ENCODE results near the gene EIF2D. TPM values are rescaled to one million over a fixed set of nuclear protein-coding genes. Genes with fewer than 3 reads are reported as not detected.
A peak's percentile ranks its signal among the peaks of the same experiment; 100 is the strongest.

EIF2D gene
- total RNA-seq, 2 experiments from 2014 or later: 100 to 102 TPM

DNA sequence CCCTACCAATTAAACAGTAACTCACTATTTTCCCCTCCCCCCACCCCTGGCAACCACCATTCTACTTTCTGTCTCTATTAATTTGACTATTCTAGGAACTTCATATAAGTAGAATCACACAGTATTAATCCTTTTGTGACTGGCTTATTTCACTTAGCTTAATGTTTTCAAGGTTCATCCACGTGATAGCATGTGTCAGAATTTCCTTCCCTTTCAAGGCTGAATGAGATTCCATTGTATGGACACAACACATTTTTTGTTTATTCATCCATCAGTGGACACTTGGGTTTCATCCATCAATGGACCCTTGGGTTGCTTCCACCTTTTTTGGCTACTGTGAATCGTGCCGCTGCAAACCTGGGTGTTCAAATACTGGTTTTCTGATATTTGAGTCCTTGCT lies 41.7 kb downstream of the EIF2D start:
- TF ChIP-seq CTCF (IDR thresholded peaks at IDR 0.05): no peak
- intact Hi-C loops (cut with micrococcal nuclease): no loop called here
- ChIA-PET POLR2A (interaction anchor here (0.6 to 30.6 kb wide), 4 partner anchors 4 to 45 kb away, joined by 4 to 1021 read pairs (median 513); no protein-coding TSS in a partner anchor), CTCF (interaction anchor here (24.5 kb wide), 1 partner anchor 10 kb away, joined by 583 read pairs; no protein-coding TSS in a partner anchor)
- Mint-ChIP-seq H3K27ac (peak overlapping the region; percentile 100), H3K4me3 (peak overlapping the region; percentile 41), H3K9me3 (no peaks in the 10 kb centered on the region), H3K4me1 (ENCODE audit: low read depth) (peaks cover 94% of the 10 kb centered on the region), H3K36me3 (ENCODE audit: low read depth) (peaks cover 91% of the 10 kb centered on the region), H3K27me3 (no peaks in the 10 kb centered on the region)
- DNase-seq: no peak
- ATAC-seq: no peak

DNA sequence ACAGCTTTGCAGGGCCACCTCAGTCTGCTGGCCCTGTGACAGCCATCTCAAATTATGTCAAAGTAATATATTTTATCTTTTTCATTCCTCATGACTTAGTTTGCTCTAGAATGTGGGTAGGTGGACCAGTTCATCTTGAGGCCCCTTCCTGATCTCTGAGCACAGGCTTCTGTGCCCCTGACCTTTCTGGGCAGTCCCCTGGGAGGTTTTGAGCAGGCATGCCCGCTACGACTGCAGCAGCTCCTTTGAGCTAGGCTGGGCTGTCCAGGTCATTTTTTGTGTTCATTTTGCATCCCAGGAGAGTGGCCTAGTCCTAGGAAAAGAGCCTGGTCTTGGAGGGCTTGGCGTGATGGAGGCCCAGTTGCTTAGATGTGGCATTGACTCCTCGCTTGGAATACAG lies 42.7 kb downstream of the EIF2D start:
- DNase-seq: no peak
- Mint-ChIP-seq H3K27ac (peak overlapping the region; percentile 100), H3K4me1 (ENCODE audit: low read depth) (peaks cover 95% of the 10 kb centered on the region), H3K27me3 (no peaks in the 10 kb centered on the region), H3K4me3 (peak overlapping the region; percentile 96), H3K9me3 (no peaks in the 10 kb centered on the region), H3K36me3 (ENCODE audit: low read depth) (peaks cover 96% of the 10 kb centered on the region)
- TF ChIP-seq CTCF (IDR thresholded peaks at IDR 0.05): no peak
- no peak for ATAC-seq
- intact Hi-C loops (cut with micrococcal nuclease): no loop called here
- CTCF ChIA-PET: interaction anchor here (0.8 to 24.5 kb wide), 4 partner anchors 9 to 79 kb away, joined by 3 to 583 read pairs (median 8); no protein-coding TSS in a partner anchor
- POLR2A ChIA-PET: interaction anchor here (0.6 to 30.6 kb wide), 3 partner anchors 5 to 152 kb away, joined by 5 to 1021 read pairs (median 1021); no protein-coding TSS in a partner anchor

GRCh38 chr1:206568779-206569352 lies 43.4 kb downstream of the EIF2D start:
- intact Hi-C loops (cut with micrococcal nuclease): no loop called here
- H3K27me3 Mint-ChIP-seq: no peaks in the 10 kb centered on the region
- peak overlapping the region; percentile 96 for H3K4me3 Mint-ChIP-seq
- ChIA-PET POLR2A (interaction anchor here (1.0 to 30.6 kb wide), 4 partner anchors 6 to 43 kb away, joined by 3 to 1021 read pairs (median 512); partner anchors contain the start of gene EIF2D), CTCF (interaction anchor here (1.0 to 24.5 kb wide), 6 partner anchors 11 to 79 kb away, joined by 3 to 583 read pairs (median 6); partner anchors contain the start of gene EIF2D)
- TF ChIP-seq CTCF (IDR thresholded peaks at IDR 0.05): no peak
- DNase-seq (peak; percentile 56), ATAC-seq (peak; percentile 37)
- peak overlapping the region; percentile 100 for H3K27ac Mint-ChIP-seq
- peaks cover 97% of the 10 kb centered on the region for H3K4me1 Mint-ChIP-seq (ENCODE audit: low read depth)
- peaks cover 97% of the 10 kb centered on the region for H3K36me3 Mint-ChIP-seq (ENCODE audit: low read depth)
- no peaks in the 10 kb centered on the region for H3K9me3 Mint-ChIP-seq

DNA sequence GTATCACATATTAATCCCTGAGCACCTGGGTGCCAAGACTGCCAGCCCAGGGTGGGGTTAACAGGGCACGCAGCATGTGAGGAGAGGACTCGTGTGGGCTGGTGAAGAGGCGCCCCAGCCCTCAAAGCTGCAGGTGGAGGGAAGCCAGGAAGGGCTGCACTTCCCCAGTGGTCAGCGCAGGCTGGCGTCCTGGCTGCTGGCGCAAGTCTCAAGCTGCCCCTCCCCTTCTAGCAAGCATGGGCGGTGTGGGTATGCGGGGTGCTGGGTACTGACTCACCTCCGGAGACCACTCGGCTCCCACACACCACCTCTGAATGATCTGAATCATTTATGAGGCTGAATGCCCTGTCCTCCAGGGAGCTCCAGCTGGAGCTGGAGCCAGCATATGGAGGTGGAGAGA lies 44.0 kb downstream of the EIF2D start:
- Mint-ChIP-seq H3K4me3 (peak overlapping the region; percentile 96), H3K27me3 (no peaks in the 10 kb centered on the region), H3K27ac (peak overlapping the region; percentile 100), H3K36me3 (ENCODE audit: low read depth) (peaks cover 97% of the 10 kb centered on the region), H3K9me3 (no peaks in the 10 kb centered on the region), H3K4me1 (ENCODE audit: low read depth) (peaks cover 97% of the 10 kb centered on the region)
- DNase-seq (peak; percentile 73), ATAC-seq (peak; percentile 61)
- intact Hi-C loops (cut with micrococcal nuclease): no loop called here
- no peak for TF ChIP-seq CTCF (IDR thresholded peaks at IDR 0.05)
- ChIA-PET POLR2A (interaction anchor here (1.0 to 30.6 kb wide), 4 partner anchors 6 to 44 kb away, joined by 3 to 1021 read pairs (median 512); partner anchors contain the start of gene EIF2D), CTCF (interaction anchor here (1.0 to 24.5 kb wide), 6 partner anchors 11 to 78 kb away, joined by 3 to 583 read pairs (median 6); partner anchors contain the start of gene EIF2D)

- peak overlapping the region; percentile 100 for H3K27ac Mint-ChIP-seq
- DNase-seq (no peak), ATAC-seq (no peak)
- no peaks in the 10 kb centered on the region for H3K9me3 Mint-ChIP-seq
- POLR2A ChIA-PET: interaction anchor here (0.9 to 30.6 kb wide), 3 partner anchors 6 to 28 kb away, joined by 3 to 1021 read pairs (median 1021); no protein-coding TSS in a partner anchor
- peaks cover 97% of the 10 kb centered on the region for H3K36me3 Mint-ChIP-seq (ENCODE audit: low read depth)
- peaks cover 96% of the 10 kb centered on the region for H3K4me1 Mint-ChIP-seq (ENCODE audit: low read depth)
- no peak for TF ChIP-seq CTCF (IDR thresholded peaks at IDR 0.05)
- H3K27me3 Mint-ChIP-seq: no peaks in the 10 kb centered on the region
- intact Hi-C loops (cut with micrococcal nuclease): no loop called here
- peak overlapping the region; percentile 96 for H3K4me3 Mint-ChIP-seq
- CTCF ChIA-PET: interaction anchor here (0.7 to 24.5 kb wide), 6 partner anchors 12 to 88 kb away, joined by 3 to 583 read pairs (median 10); no protein-coding TSS in a partner anchor
These were observed 45.3 kb downstream of the EIF2D start for GRCh38 chr1:206566999-206567398.
